GDM1 (cell line): ENCODE measurements around the gene CHSY3.

Source experiments
- DNase-seq: peaks from one replicate; lab custom pipeline; 2025; lab: John Stamatoyannopoulos, UW

CHSY3 gene

DNA sequence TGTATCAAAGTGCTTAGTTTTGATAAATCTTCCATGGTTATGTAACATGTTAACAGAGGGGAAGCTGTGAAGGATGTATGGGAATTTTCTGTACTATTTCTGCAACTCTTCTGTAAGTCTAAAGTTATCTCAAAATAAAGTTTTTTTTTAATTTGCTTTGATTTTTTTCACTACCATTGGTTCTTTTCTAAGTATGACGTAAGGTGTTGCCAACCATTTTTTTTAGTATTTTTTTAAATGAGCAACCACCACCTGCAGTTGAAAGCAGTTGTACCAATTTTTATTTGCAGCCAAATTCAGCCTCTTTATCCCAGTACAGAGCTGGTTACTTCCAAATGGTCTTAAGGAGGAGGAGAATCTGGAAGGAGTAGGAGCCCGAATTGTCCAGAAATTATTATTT, 192.2 kb downstream of the CHSY3 start:
- no peak for DNase-seq

GRCh38 chr5:130099008-130099407, 194.7 kb downstream of the CHSY3 start:
- DNase-seq, result no peak

DNA sequence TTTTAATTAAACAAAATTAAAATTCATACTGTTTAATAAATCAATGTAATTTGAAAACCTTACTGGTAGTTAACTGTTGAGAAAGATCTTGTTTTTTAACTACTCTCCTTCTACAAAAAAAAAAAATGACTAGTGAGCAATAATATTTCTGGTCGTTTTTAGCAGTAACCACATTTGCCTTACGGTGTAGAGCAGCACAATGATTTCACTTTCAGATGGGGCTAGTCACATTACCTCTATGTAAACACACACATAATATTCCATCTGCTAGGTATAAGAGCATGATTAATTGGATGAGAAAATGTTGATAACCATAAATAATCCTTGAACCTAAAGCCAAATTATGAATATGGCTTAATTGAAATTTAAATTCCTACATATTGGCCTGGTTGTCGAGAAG, 198.1 kb downstream of the CHSY3 start:
- no peak for DNase-seq

GRCh38 chr5:130102960-130103359, 198.7 kb downstream of the CHSY3 start:
- DNase-seq, result no peak

- DNase-seq, result no peak
Observed at GRCh38 chr5:130104895-130105688, 200.8 kb downstream of the CHSY3 start.

DNA sequence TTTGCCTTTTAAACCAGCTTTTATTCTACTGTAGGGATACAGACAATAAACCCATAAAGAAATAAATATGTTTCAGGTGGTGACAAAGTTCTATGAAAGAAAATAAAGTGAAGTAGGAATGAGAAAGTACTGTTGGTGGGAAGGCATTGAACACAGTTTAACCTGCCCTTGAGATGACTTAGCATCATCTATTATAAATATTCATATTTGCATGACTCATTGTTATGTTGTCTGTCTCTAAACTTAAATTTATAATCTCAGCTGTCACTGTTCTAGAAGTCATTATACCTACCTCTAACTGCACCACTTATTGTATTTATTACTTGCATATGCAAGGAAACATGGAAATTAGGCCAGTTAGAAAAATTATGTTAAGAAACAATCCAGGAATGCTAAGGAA, 202.2 kb downstream of the CHSY3 start:
- no peak for DNase-seq

GRCh38 chr5:130109152-130109551, 204.9 kb downstream of the CHSY3 start:
- DNase-seq, result no peak

DNA sequence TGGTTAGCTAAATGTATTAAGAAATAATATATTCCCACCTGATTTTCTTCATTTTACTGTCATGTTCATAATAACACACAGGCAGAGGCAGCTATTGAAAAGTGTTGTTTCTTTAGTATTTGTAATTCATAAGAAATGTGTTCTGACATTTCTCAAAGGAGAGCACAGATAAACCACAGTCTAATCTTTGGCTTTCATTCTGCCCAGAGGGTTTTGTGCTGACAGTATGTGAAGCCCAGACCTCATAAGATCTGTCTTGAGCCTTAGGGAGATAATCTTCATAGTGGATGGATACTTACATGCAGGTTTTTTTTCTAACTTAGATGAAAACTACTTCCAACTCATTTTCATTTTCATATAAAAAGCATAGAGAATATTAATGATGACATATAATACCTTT, 206.1 kb downstream of the CHSY3 start:
- DNase-seq, result no peak

DNA sequence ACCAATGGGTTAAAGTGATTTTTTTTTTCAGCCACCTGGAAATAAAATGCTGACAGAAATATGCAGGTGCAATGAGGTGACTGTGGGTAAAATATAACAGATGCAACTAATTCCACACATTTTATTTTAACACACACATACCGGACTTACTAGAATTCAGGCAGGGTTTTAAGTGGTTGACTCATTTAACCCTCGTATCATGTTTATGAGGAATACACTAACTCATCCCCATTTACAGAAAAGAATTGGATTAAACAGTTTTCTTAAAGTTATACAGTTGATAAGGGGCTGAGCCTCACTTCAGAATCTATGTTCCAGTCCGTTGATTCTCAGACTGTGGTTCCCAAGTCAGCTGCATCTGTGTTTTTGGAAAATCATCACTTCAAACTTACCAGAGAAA, 207.5 kb downstream of the CHSY3 start:
- DNase-seq, result no peak

GRCh38 chr5:130112246-130112645, 208.0 kb downstream of the CHSY3 start:
- no peak for DNase-seq

GRCh38 chr5:130115686-130116085, 211.4 kb downstream of the CHSY3 start:
- DNase-seq, result no peak

DNA sequence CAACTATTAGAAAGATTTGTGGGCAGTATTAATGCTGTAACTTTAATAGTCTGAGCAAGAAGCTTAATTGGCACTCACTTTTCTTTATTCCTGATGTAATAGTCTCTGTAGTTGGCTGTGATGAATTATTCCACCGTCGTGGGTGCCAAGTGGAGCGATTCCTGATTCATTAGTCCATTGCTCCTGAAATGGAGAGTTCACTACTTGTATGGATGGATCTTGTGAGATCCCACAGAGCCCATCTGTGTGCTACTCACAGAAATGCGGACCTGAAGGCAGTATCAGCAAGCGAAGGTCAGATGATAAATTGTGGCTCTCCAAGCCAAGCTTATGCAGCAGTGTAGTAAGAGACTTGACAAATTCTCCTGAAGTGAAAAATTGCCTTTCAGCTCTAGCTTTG, 212.2 kb downstream of the CHSY3 start:
- no peak for DNase-seq

- no peak for DNase-seq
Observed at GRCh38 chr5:130116972-130117371, 212.7 kb downstream of the CHSY3 start.

GRCh38 chr5:130126746-130127145, 222.5 kb downstream of the CHSY3 start:
- no peak for DNase-seq

GRCh38 chr5:130135506-130135905, 231.2 kb downstream of the CHSY3 start:
- no peak for DNase-seq

GRCh38 chr5:130136300-130136699, 232.0 kb downstream of the CHSY3 start:
- DNase-seq, result no peak

- DNase-seq, result no peak
Observed at GRCh38 chr5:130137681-130138080, 233.4 kb downstream of the CHSY3 start.

GRCh38 chr5:130138406-130139045, 234.3 kb downstream of the CHSY3 start:
- DNase-seq, result no peak

- no peak for DNase-seq
Observed at GRCh38 chr5:130141659-130142320, 237.5 kb downstream of the CHSY3 start.

GRCh38 chr5:130151239-130151638, 247.0 kb downstream of the CHSY3 start:
- DNase-seq, result no peak

DNA sequence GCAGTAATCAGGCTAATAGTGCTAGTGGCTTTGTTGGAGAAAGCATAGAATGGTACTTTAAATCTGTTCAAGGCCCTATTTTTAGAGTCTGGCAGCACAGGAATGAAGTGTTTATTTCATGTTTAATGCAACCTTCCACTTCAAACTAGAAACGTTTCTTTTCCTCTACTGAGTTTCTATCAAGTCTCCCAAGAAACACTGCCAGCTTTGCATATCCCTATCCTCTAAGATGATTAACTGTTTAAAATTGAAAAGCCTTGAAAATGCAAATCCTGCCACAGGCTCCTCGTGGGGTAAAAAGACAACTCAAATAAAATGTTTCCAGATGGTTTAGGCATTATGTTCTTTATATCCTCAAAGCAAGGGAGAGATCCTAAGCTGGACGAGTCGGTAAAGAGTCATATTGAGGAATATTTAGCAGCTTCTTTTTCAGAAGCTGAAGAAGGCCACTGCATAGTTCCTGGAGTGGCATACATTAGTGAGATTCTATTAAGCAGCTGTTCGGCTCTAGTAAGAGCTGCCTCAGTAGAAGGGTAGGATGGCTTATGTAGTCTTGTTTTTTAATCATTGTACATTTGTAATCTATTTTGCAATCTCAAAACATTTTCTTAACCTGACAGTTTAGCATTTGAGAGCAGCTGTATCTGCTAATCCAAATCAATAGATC, 251.2 kb downstream of the CHSY3 start:
- DNase-seq, result no peak

DNA sequence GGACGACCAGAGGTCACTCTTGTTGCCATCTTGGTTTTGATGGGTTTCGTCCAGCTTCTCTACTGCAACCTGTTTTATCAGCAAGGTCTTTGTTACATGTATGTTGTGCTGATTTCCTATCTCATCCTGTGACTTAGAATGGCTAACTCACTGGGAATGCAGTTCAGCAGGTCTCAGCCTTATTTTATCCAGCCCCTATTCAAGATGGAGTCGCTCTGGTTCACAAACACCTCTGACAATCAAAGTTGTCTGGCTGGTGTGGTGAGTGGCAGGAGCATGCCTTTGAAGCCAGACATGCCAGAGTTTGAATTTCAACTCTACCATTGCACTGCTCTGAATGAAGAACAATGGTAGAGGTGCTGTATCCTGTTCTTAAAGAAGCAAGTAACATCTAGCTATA, 253.8 kb downstream of the CHSY3 start:
- DNase-seq, result no peak

GRCh38 chr5:130159968-130160367, 255.7 kb downstream of the CHSY3 start:
- DNase-seq, result no peak
